Measurements from ENCODE around the gene COPZ2. TPM values are rescaled to one million over a fixed set of nuclear protein-coding genes. Genes with fewer than 3 reads are reported as not detected.

Gene COPZ2
- total and polyA plus RNA-seq, 9 of the 15 experiments (the other 6 are each of a cell fraction or from before 2014, with no cell fraction given), result 0.22 to 0.49 TPM; not detected in 7

- TF ChIP-seq SIN3B (IDR thresholded peaks at IDR 0.05; ENCODE audit: low read depth) (no peak), HOXB6 (CRISPR knock-in tag; IDR thresholded peaks at IDR 0.05; ENCODE audit: borderline replicate concordance) (no peak), ZNF655 (CRISPR knock-in tag; IDR thresholded peaks at IDR 0.05) (no peak), ILK (tag; IDR thresholded peaks at IDR 0.05; ENCODE audit: borderline replicate concordance, low read depth) (no peak), ELF4 (CRISPR knock-in tag; IDR thresholded peaks at IDR 0.05) (0 out of 2 replicates have a peak, but pooled peaks have one; percentile 41), CREB1 (IDR thresholded peaks at IDR 0.05) (no peak), CREB1 (CRISPR knock-in tag; IDR thresholded peaks at IDR 0.05) (no peak), ZNF146 (CRISPR knock-in tag; IDR thresholded peaks at IDR 0.05; ENCODE audit: unreplicated experiment) (no peak), BDP1 (IDR thresholded peaks at IDR 0.05; ENCODE audit: insufficient read depth, insufficient read length) (no peak), NRF1 (conservative IDR thresholded peaks at IDR 0.05 in 1 of 2, IDR thresholded peaks at IDR 0.05 in 1 of 2) (no peak), ZNF609 (CRISPR knock-in tag; IDR thresholded peaks at IDR 0.05; ENCODE audit: borderline replicate concordance) (no peak), ZNF354B (CRISPR knock-in tag; IDR thresholded peaks at IDR 0.05) (no peak), MYBL2 (IDR thresholded peaks at IDR 0.05; ENCODE audit: low read depth) (no peak), MYBL2 (CRISPR knock-in tag; IDR thresholded peaks at IDR 0.05; ENCODE audit: borderline replicate concordance) (no peak), TFE3 (CRISPR knock-in tag; IDR thresholded peaks at IDR 0.05) (no peak), MLLT1 (IDR thresholded peaks at IDR 0.05) (no peak), NONO (IDR thresholded peaks at IDR 0.05; ENCODE audit: low read depth in 2 of 2, low read length in 1 of 2) (no peak)
Observed at GRCh38 chr17:48051706-48052486, 14.3 kb upstream of the COPZ2 start (continued).

Data from K562 (cell line).